Liver (tissue), 9 donors: ENCODE measurements around the gene VTCN1. TPM values are rescaled to one million over a fixed set of nuclear protein-coding genes. Genes with fewer than 3 reads are reported as not detected.

Experiments
- DNase-seq: peaks from one replicate; pipeline ENCODE4 v3.0.0-alpha.2; 2017; ENCODE audit warnings: low spot score
- H3K27ac ChIP-seq, 2 donors: one replicate each; pipeline ENCODE4 v1.7.0; 2013; ENCODE audit warnings: inconsistent platforms in 2 of 2, low read length in 2 of 2, control low read depth in 1 of 2, low read depth in 1 of 2, mild to moderate bottlenecking in 1 of 2
- H3K27me3 ChIP-seq, 4 donors: one replicate each; pipeline versions ENCODE4 v1.6.1 to v1.7.0; 2013; ENCODE audit warnings: low read length in 3 of 4, inconsistent platforms in 1 of 4, mild to moderate bottlenecking in 1 of 4, moderate library complexity in 1 of 4; ENCODE audit not compliant: control insufficient read depth in 4 of 4, insufficient read depth in 4 of 4
- H3K36me3 ChIP-seq, 4 donors: one replicate each; pipeline versions ENCODE4 v1.6.1 to v1.7.0; 2013; ENCODE audit warnings: low read length in 3 of 4, mild to moderate bottlenecking in 3 of 4, low read depth in 1 of 4, moderate library complexity in 1 of 4; ENCODE audit not compliant: control insufficient read depth in 4 of 4, insufficient read depth in 3 of 4
- H3K4me1 ChIP-seq, 4 donors: one replicate each; pipeline versions ENCODE4 v1.6.1 to v1.7.0; 2013; ENCODE audit warnings: low read length in 3 of 4, mild to moderate bottlenecking in 3 of 4, moderate library complexity in 1 of 4; ENCODE audit not compliant: control insufficient read depth in 4 of 4, insufficient read depth in 4 of 4
- H3K4me3 ChIP-seq, 3 donors: one replicate each; pipeline versions ENCODE4 v1.6.1 to v1.7.0; 2013; ENCODE audit warnings: low read length in 3 of 3, control low read depth in 1 of 3, low read depth in 1 of 3, mild to moderate bottlenecking in 1 of 3
- H3K9ac ChIP-seq, 2 donors: one replicate each; pipeline ENCODE4 v1.7.0; 2013; ENCODE audit warnings: low read length in 2 of 2, mild to moderate bottlenecking in 2 of 2, moderate library complexity in 2 of 2, control low read depth in 1 of 2, low read depth in 1 of 2
- H3K9me3 ChIP-seq, 4 donors: one replicate each; pipeline versions ENCODE4 v1.6.1 to v1.7.0; 2013; ENCODE audit warnings: low read length in 3 of 4; ENCODE audit not compliant: control insufficient read depth in 4 of 4
- ATF3 ChIP-seq: IDR thresholded peaks from 2 replicates; pipeline ENCODE4 v1.6.1; 2016; ENCODE audit warnings: antibody characterized with exemption
- EGR1 ChIP-seq, 2 donors: IDR thresholded peaks; 2 replicates each; pipeline ENCODE4 v1.6.1; 2016 to 2018; ENCODE audit warnings: antibody characterized with exemption in 2 of 2, low read depth in 2 of 2
- FOXA2 ChIP-seq: IDR thresholded peaks from 2 replicates; pipeline ENCODE4 v1.6.1; 2016; ENCODE audit warnings: antibody characterized with exemption
- GABPA ChIP-seq, 2 donors: IDR thresholded peaks in 1 of 2; conservative IDR thresholded peaks in 1 of 2; 2 replicates each; pipeline ENCODE4 v1.6.1; 2016; ENCODE audit warnings: antibody characterized with exemption in 2 of 2, mild to moderate bottlenecking in 1 of 2, moderate library complexity in 1 of 2
- HNF4A ChIP-seq, 2 donors: conservative IDR thresholded peaks; 2 replicates each; pipeline ENCODE4 v1.6.1; 2016; ENCODE audit warnings: antibody characterized with exemption in 2 of 2, mild to moderate bottlenecking in 2 of 2
- HNF4G ChIP-seq: IDR thresholded peaks from 2 replicates; pipeline ENCODE4 v1.6.1; 2016; ENCODE audit warnings: antibody characterized with exemption
- JUND ChIP-seq, 2 donors: IDR thresholded peaks; 2 replicates each; pipeline ENCODE4 v1.6.1; 2016; ENCODE audit warnings: antibody characterized with exemption in 2 of 2
- NR2F2 ChIP-seq: IDR thresholded peaks from 2 replicates; pipeline ENCODE4 v1.6.1; 2016; ENCODE audit warnings: antibody characterized with exemption
- REST ChIP-seq: IDR thresholded peaks from 2 replicates; pipeline ENCODE4 v1.6.1; 2016; ENCODE audit warnings: antibody characterized with exemption, mild to moderate bottlenecking
- RXRA ChIP-seq, 2 donors: IDR thresholded peaks; 2 replicates each; pipeline ENCODE4 v1.6.1; 2017 to 2018; ENCODE audit warnings: antibody characterized with exemption in 2 of 2, mild to moderate bottlenecking in 1 of 2
- SP1 ChIP-seq: IDR thresholded peaks from 2 replicates; pipeline ENCODE4 v1.6.1; 2018; ENCODE audit warnings: antibody characterized with exemption, mild to moderate bottlenecking
- TAF1 ChIP-seq: conservative IDR thresholded peaks from 2 replicates; pipeline ENCODE4 v1.6.1; 2016; ENCODE audit warnings: antibody characterized with exemption, mild to moderate bottlenecking
- YY1 ChIP-seq: IDR thresholded peaks from 2 replicates; pipeline ENCODE4 v1.6.1; 2016; ENCODE audit warnings: antibody characterized with exemption, mild to moderate bottlenecking
- ZBTB33 ChIP-seq: IDR thresholded peaks from 2 replicates; pipeline ENCODE4 v1.6.1; 2016; ENCODE audit warnings: antibody characterized with exemption
- WGBS: extraction: QIAGEN DNeasy Blood & Tissue Kit; methylation state at CpG from one replicate; pipeline ENCODE4 v1.1.7; 2013; 5-methylcytosine and 5-hydroxymethylcytosine counted together
- polyA plus RNA-seq, 2 donors: library from polyadenylated mRNA; stranded (reverse) in 1 of 2; unstranded in 1 of 2; fragments of 200-250 nt in 1 of 2; fragments of >200 nt in 1 of 2; fragmentation: Nextera tagmentation in 1 of 2; extraction: Ambion mirVana in 1 of 2; gene quantifications; one replicate each; pipeline versions ENCODE4 v1.2.1 to v1.2.3, GENCODE V29; 2013 to 2015
- total RNA-seq, 2 donors: library from RNA; depleted of rRNA; stranded (reverse); fragments of >200 nt; gene quantifications; one replicate each; pipeline ENCODE4 v1.2.3, GENCODE V29; 2014
- donor health status: healthy.
- donor health status: healthy.
- donor health status: healthy.
- donor health status: healthy.
- donor health status: healthy.

Gene VTCN1
- total and polyA plus RNA-seq, 4 donors: 0.28 to 1.0 (median 0.45) TPM

- no peaks in the 10 kb centered on the region for H3K27me3 ChIP-seq
- no peaks in the 10 kb centered on the region for H3K9me3 ChIP-seq
Measured at GRCh38 chr1:117169871-117170596, 40.7 kb downstream of the VTCN1 start.

GRCh38 chr1:117167402-117167801 is 43.3 kb downstream of the VTCN1 start:
- no peak for TF ChIP-seq EGR1 (IDR thresholded peaks at IDR 0.05; ENCODE audit: low read depth in 2 of 2)
- DNase-seq: no peak

More at GRCh38 chr1:117169871-117170596, 40.7 kb downstream of the VTCN1 start:
- no peak for DNase-seq
- 76% methylated on average over 4 of the region's 4 CpGs for WGBS
- no peaks in the 10 kb centered on the region for H3K4me1 ChIP-seq
- no peak overlapping the region for H3K4me3 ChIP-seq
- TF ChIP-seq HNF4G: no peak
- no peak for TF ChIP-seq RXRA (IDR thresholded peaks at IDR 0.05)
- TF ChIP-seq NR2F2: no peak
- no peak for TF ChIP-seq JUND (IDR thresholded peaks at IDR 0.05)
- TF ChIP-seq YY1: no peak
- TF ChIP-seq REST: no peak
- TF ChIP-seq GABPA (IDR thresholded peaks at IDR 0.05 in 1 of 2, conservative IDR thresholded peaks at IDR 0.05 in 1 of 2): no peak
- no peak for TF ChIP-seq SP1
- TF ChIP-seq EGR1 (IDR thresholded peaks at IDR 0.05; ENCODE audit: low read depth in 2 of 2): no peak
- no peak for TF ChIP-seq TAF1
- no peak overlapping the region for H3K27ac ChIP-seq
- H3K9ac ChIP-seq: no peak overlapping the region
- H3K36me3 ChIP-seq: no peaks in the 10 kb centered on the region

GRCh38 chr1:117166076-117166475 is 44.7 kb downstream of the VTCN1 start:
- TF ChIP-seq HNF4G: no peak
- TF ChIP-seq TAF1: no peak
- TF ChIP-seq HNF4A (conservative IDR thresholded peaks at IDR 0.05): no peak
- no peak for TF ChIP-seq SP1
- no peak for TF ChIP-seq ATF3
- TF ChIP-seq YY1: no peak
- no peak for TF ChIP-seq NR2F2
- no peak for TF ChIP-seq FOXA2
- TF ChIP-seq ZBTB33: no peak
- Histone ChIP-seq H3K27ac (no peak overlapping the region), H3K4me3 (no peak overlapping the region), H3K9me3 (no peaks in the 10 kb centered on the region), H3K9ac (no peak overlapping the region), H3K36me3 (no peaks in the 10 kb centered on the region), H3K27me3 (no peaks in the 10 kb centered on the region), H3K4me1 (no peaks in the 10 kb centered on the region)
- WGBS: 94% methylated on average over 2 of the region's 2 CpGs
- DNase-seq: no peak

More at GRCh38 chr1:117167402-117167801, 43.3 kb downstream of the VTCN1 start:
- Histone ChIP-seq H3K9ac (no peak overlapping the region), H3K4me1 (no peaks in the 10 kb centered on the region), H3K9me3 (no peaks in the 10 kb centered on the region), H3K36me3 (no peaks in the 10 kb centered on the region), H3K27me3 (no peaks in the 10 kb centered on the region), H3K27ac (no peak overlapping the region), H3K4me3 (no peak overlapping the region)
